NCI-H345 treated with DMSO at 0.1 percent for 48 hours (cell line): Measurements from ENCODE around the gene DENND10.
"Not testable (repeated sequence)": the region's sequence is repeated elsewhere in the genome, so short reads cannot be mapped to it uniquely, and the experiment has no call there.

Experiments used
- DNase-seq: peaks from one replicate; lab custom pipeline; 2025; ENCODE audit not compliant: unreplicated experiment; lab: John Stamatoyannopoulos, UW

Gene DENND10

DNA sequence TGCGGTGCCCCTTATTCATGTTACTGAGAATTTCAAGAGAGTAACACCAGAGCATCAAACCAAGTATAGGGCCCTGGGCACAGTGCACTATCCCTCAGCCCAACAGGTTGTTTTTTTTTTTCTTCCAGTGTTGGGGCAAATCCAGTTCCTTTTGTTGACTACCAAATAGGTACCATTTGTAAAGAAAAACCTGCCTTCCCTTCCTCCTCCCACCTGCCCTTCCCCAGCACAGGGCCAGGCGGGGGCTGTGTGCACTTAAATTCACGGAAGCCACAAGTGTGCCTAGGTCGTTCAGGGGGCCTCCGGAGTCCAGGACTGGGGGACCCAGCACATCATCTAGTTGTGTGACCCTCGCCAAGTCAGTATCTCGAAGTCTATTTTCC lies 62.2 kb downstream of the DENND10 start:
- no peak for DNase-seq

DNA sequence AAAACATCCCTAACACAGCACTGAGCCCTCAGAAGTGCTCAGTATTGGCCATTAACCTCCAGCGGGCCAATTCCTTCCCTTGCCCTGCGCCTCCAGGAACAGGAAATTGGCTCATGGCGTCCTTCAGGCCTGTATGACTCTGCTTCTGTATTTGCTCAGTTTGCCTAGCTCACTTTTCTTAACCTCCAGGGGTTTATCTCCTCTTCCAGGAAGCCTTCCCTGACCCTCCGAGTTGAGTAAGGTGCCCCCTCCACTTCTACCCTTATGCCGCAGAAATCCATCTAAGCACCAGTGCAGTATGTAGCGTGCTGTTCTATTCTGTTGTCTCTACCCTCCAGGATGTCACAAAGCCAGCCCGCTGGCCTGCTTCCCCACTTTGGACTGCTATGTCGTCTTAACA lies 62.7 kb downstream of the DENND10 start:
- DNase-seq: no peak

DNA sequence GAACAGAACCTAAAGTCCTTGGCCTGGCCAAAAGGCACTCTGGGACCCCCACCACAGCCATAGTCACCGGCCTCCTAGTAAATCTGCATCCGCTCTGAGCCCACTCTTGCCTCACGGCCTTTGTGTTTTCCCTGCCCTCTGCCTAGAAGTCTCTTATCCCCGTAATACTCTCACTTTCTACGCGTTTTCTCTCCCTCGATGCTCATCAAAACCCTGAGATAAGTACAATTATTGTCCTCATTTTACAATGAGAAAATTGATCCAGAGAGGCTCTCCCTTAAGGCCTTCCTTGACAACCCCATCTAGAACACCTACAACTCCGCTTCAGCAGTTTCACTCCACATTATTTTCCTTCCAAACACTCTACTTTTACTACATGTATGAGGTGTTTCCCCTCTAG lies 63.1 kb downstream of the DENND10 start:
- DNase-seq: no peak

DNA sequence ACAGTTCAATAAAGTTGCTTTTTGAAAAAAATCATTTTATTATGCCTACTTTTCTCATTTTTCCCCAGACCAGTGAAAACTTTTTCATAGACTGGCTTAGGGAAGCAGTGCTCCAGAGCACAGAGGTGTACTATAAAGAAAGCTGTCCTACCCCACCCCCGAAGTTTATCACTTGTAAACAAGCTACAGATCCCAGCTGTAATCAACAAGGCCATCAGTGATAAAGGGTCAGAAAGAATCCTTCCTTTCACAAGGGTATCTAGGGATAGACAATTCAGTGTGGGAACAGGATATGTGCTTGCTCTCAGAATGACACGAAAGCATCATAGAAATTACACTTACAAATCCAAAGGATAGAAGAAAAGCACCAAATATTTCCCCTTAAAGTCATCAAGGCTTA lies 70.2 kb downstream of the DENND10 start:
- DNase-seq: no peak

DNA sequence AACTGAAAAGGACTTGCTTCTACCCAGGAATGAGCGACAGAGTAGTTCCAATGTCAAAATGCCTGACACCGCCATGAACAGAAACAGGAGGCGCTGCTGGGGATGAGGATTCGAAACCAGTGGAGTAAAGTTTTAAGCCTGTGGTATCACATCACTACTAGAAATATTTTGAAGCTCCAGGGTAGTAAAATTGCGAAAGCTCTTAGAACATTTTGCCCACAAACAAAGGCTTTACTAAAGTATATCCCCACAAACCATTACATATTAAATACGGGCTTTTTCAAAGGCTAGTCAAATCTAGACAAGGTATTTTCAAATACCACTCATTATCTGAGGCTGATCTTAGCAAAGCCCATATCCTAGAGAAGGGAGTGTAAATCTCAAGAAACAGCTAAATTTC lies 72.3 kb downstream of the DENND10 start:
- DNase-seq: no peak

DNA sequence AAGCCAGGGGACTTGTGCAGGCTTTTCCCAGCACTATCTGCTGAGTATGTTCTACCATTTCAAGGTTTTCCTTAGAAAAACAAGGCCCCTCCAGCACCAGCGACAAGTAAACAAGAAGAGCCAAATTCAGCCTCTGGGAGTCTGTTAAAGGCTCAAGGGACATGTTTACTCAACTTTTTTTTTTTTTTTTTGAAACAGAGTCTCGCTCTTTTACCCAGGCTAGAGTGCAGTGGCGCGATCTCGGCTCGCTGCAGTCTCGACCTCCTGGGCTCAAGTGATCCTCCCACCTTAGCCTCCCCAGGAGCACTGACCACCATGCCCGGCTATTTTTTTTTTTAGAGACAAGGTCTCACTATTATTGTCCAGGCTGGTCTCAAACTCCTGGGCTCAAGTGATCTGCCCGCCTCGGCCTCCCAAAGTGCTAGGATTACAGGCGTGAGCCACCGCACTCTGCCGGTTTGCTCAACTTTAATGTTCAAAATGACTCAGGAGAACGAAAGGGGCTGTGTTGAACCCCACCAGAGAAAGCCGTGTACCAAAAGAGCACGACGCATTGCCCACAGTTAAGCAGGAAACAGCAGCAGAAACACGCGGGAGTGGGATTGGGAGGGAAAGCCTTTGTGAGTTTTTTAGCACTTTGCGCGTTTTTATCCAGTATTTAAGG lies 73.9 kb downstream of the DENND10 start:
- DNase-seq: no peak

DNA sequence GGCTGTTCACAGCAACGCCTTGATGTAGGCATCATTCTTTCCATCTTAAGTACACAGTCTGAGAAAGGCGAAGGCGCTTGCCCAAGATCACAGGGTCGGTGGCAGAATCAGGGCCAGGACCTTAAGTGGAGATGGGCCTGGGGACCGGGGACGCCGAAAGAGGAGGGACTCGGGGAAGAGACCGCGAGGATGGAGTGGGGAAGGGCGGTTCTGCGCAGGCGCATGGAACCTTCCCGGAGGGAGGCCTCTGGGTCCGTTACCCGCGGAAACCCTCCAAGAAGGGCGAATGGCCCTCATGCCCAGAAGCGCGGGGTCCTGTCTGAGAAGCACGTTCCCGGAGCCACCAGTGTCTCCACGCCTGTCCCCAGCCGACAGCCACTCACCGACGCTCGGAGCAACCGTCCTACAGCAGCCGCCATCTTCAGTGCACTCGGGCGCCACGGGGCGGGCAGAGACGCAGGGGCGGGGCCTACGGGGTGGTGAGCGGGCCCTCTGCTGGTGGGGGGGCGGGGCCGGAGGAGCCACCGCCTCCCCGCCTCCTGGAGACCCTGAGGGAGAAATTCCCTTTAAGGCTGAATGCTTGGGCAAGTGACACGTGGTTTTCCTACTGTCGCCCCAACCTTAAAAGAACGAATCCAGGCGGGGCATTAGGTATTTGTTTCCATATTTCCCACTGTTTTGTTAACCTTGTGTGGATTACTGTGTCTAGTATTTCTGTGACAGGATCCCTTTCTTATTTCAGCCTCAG lies 74.6 kb downstream of the DENND10 start, which contains the start of gene PRDX3:
TSS of gene PRDX3 (minus strand) at position 441 of the 748 bp plus-strand sequence. CDS start at position 419, 22 bp downstream.
- DNase-seq: peak; percentile 69

DNA sequence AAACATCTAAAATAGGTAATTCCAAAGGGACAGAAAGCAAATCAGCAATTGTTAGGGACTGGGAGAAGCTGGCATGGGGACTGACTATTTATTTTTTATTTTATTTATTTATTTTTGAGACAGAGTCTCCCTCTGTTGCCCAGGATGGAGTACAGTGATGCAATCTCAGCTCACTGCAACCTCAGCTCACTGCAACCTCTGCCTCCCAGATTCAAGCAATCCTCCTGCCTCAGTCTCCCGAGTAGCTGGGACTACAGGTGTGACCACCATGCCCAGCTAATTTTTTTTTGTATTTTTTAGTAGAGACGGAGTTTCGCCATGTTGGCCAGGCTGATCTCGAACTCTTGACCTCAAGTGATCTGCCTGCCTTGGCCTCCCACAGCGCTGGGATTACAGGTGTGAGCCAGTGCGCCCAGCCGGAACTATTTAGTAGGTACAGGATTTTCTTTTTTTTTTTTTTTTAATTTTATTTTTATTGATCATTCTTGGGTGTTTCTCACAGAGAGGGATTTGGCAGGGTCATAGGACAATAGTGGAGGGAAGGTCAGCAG lies 77.0 kb downstream of the DENND10 start:
- DNase-seq: not testable (repeated sequence)

DNA sequence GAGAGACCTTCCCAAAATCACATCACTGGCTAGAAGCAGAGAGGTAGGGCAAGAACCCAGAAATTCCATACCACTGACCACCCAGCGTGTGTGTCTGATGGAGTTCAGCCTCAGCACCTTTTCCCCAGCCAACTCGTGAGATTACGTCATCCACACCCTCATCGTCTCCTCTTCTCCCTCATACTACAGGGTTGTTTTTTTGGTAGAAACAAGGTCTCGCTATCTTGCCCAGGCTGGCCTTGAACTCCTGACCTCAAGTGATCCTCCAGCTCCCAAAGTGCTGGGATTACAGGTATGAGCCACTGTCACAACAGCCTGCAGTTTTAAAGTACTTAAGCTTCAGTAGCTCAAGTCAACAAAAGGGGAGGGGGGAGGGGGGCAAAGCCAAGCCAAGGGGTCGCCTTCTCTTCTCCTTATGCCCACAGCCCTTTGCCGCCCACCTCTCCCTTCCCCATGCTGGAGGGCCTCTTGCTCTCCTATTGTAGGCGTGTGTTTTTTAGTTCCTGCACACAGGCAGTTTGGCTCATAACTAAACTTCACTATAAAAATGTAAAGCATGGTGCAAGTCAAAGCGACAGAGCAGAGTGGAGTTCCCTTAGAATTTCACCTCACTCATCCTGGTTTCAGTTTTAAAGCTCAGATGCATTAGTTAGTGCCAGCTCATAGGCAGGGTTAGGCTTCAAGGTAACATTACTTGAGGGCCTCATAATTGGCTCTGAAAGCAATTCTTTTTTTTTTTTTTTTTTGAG lies 79.9 kb downstream of the DENND10 start:
- DNase-seq: no peak
